Peyer's patch (tissue), 4 donors: ENCODE results near the gene PRR19.
A peak's percentile ranks its signal among the peaks of the same experiment; 100 is the strongest.

Experiments
- POLR2A ChIP-seq, 2 donors: fragments of 450-650 bp; IDR thresholded peaks; one replicate each; pipeline ENCODE4 v1.5.1; 2017; ENCODE audit warnings: antibody characterized with exemption in 2 of 2, mild to moderate bottlenecking in 2 of 2, moderate library complexity in 2 of 2
- TF ChIP-seq, protein P1 (sequence below), 6 experiments: fragments of 450-650 bp in 4 of 6; fragments of 200-600 bp in 2 of 6; sonication (generic) in 1 of 6; IDR thresholded peaks; one replicate each; pipeline ENCODE4 v1.5.1; 2017 to 2019; ENCODE audit warnings: antibody characterized with exemption in 6 of 6, mild to moderate bottlenecking in 3 of 6, moderate library complexity in 1 of 6

DNA sequence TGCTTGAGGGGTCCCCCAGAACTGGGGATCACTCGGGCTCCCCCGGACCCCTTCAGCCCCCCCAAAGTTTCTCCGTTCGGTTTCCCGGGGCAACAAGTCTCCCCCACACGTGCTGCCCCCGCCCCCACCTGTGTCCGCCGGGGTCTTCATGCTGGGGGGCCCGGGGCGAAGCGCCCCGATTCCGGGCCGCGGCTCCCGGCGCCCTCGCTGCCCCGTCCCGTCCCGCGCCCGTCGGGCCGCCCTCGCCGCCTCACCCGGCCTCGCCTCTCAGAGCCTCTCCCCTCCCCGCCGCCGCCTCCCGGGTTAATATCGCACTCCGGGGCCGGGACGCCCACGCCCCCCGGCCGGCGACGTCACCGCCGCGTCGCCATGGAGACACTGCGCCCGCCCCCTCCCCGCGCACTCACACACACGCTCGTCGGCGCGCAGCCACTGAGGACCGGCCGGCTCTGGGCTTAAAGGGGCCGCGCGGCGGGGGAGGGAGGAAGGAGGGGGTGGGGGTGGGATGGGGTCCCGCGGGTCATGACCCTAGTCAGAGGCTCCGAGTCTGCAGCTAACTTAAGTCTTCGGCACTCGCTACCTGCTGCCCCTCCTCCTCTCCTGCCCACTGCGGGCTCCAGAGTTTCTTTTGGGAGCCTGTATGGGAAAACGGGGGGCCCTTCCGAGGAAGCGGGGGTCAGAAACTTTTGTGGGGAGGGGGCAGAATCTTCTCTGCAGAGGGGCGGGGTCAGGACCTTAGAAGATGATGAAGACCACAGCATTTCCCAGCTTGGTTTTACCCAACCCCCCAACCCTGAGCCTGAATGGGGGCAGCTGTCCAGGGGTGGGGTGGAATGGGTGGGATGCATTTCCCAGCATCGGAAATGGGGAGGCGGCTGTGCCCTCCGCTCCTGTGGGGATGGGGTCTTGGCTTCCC lies 46.8 kb upstream of the PRR19 start, which contains the start of gene ERF:
- TF ChIP-seq, protein P1, sequence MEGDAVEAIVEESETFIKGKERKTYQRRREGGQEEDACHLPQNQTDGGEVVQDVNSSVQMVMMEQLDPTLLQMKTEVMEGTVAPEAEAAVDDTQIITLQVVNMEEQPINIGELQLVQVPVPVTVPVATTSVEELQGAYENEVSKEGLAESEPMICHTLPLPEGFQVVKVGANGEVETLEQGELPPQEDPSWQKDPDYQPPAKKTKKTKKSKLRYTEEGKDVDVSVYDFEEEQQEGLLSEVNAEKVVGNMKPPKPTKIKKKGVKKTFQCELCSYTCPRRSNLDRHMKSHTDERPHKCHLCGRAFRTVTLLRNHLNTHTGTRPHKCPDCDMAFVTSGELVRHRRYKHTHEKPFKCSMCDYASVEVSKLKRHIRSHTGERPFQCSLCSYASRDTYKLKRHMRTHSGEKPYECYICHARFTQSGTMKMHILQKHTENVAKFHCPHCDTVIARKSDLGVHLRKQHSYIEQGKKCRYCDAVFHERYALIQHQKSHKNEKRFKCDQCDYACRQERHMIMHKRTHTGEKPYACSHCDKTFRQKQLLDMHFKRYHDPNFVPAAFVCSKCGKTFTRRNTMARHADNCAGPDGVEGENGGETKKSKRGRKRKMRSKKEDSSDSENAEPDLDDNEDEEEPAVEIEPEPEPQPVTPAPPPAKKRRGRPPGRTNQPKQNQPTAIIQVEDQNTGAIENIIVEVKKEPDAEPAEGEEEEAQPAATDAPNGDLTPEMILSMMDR (IDR thresholded peaks at IDR 0.05): no peak
- peak; percentile 95 to 99 for TF ChIP-seq POLR2A (IDR thresholded peaks at IDR 0.05)
